GM23338 (cell line): ENCODE data around the gene OR9K2. TPM values are rescaled to one million over a fixed set of nuclear protein-coding genes. Genes with fewer than 3 reads are reported as not detected.

ENCODE experiments used
- ATAC-seq: fragments of 200-7000 bp; cut with Tn5 transposase; 3 replicates; pipeline ENCODE4 v1.9.1; 2020
- DNase-seq: peaks from one replicate; pipeline ENCODE4 v3.0.0-alpha.2; 2015; ENCODE audit warnings: low spot score
- H2AFZ ChIP-seq: fragments of 200-600 bp; sonication (generic); 2 replicates; pipeline ENCODE4 v1.8.0; 2016; ENCODE audit warnings: antibody characterized with exemption, mild to moderate bottlenecking, moderate library complexity
- H3F3A ChIP-seq: fragments of 200-600 bp; sonication (generic); replicated peaks from 2 replicates; pipeline ENCODE4 v1.8.0; 2017; ENCODE audit warnings: antibody characterized with exemption, mixed run types, low read depth
- H3K27ac ChIP-seq: fragments of 200-600 bp; sonication (generic); 2 replicates; pipeline ENCODE4 v1.6.1; 2016; ENCODE audit warnings: low read depth
- H3K27me3 ChIP-seq: fragments of 200-600 bp; sonication (generic); 2 replicates; pipeline ENCODE4 v1.8.0; 2016; ENCODE audit warnings: mild to moderate bottlenecking, mixed run types, moderate library complexity; ENCODE audit not compliant: insufficient read depth
- H3K36me3 ChIP-seq: fragments of 200-600 bp; sonication (generic); 2 replicates; pipeline ENCODE4 v1.8.0; 2016; ENCODE audit warnings: mild to moderate bottlenecking; ENCODE audit not compliant: insufficient read depth
- H3K4me1 ChIP-seq: fragments of 200-600 bp; sonication (generic); 2 replicates; pipeline ENCODE4 v1.8.0; 2016; ENCODE audit warnings: mild to moderate bottlenecking, moderate library complexity; ENCODE audit not compliant: insufficient read depth
- H3K4me2 ChIP-seq: fragments of 200-600 bp; sonication (generic); 2 replicates; pipeline ENCODE4 v1.7.1; 2017; ENCODE audit warnings: mixed run types
- H3K4me3 ChIP-seq: fragments of 200-600 bp; sonication (generic); 2 replicates; pipeline ENCODE4 v1.6.1; 2016; ENCODE audit warnings: mixed run types
- H3K79me2 ChIP-seq: fragments of 200-600 bp; sonication (generic); replicated peaks from 2 replicates; pipeline ENCODE4 v1.8.0; 2017; ENCODE audit warnings: mild to moderate bottlenecking; ENCODE audit not compliant: insufficient read depth
- H3K9me2 ChIP-seq: fragments of 200-600 bp; sonication (generic); 2 replicates; pipeline ENCODE4 v1.8.0; 2017; ENCODE audit not compliant: insufficient read depth
- H4K20me1 ChIP-seq: fragments of 200-600 bp; sonication (generic); replicated peaks from 2 replicates; pipeline ENCODE4 v1.8.0; 2017; ENCODE audit warnings: mild to moderate bottlenecking; ENCODE audit not compliant: insufficient read depth
- H3K27ac Mint-ChIP-seq: 2 replicates; pipeline ENCODE4 v1.8.0; 2020; ENCODE audit warnings: inconsistent platforms, mild to moderate bottlenecking, moderate library complexity, mixed read lengths
- H3K27me3 Mint-ChIP-seq: 3 replicates; pipeline ENCODE4 v1.8.0; 2022; ENCODE audit warnings: low read depth, mild to moderate bottlenecking, moderate library complexity, mixed read lengths, inconsistent platforms; ENCODE audit not compliant: insufficient read depth, poor library complexity
- H3K36me3 Mint-ChIP-seq: 3 replicates; pipeline ENCODE4 v1.8.0; 2021; ENCODE audit warnings: low read depth, mild to moderate bottlenecking, inconsistent platforms, moderate library complexity, mixed read lengths
- H3K4me1 Mint-ChIP-seq: 3 replicates; pipeline ENCODE4 v1.8.0; 2020; ENCODE audit warnings: mild to moderate bottlenecking, inconsistent platforms, mixed read lengths
- H3K4me3 Mint-ChIP-seq: 3 replicates; pipeline ENCODE4 v1.8.0; 2021; ENCODE audit warnings: moderate library complexity, mild to moderate bottlenecking, inconsistent platforms, mixed read lengths
- H3K9me3 Mint-ChIP-seq: 3 replicates; pipeline ENCODE4 v1.8.0; 2020; ENCODE audit warnings: moderate library complexity, mild to moderate bottlenecking, inconsistent platforms, mixed read lengths
- CTCF ChIP-seq, 2 experiments: fragments of 200-600 bp in 1 of 2; sonication (generic) in 1 of 2; conservative IDR thresholded peaks; 2 replicates each; pipeline versions ENCODE4 v1.5.1 to v1.6.1; 2016 to 2017; ENCODE audit warnings: antibody characterized with exemption in 2 of 2, low read depth in 2 of 2, mild to moderate bottlenecking in 2 of 2, moderate library complexity in 1 of 2
- EZH2 ChIP-seq: fragments of 200-600 bp; sonication (generic); IDR thresholded peaks from one replicate; pipeline ENCODE4 v1.8.0; 2017; ENCODE audit warnings: antibody characterized with exemption, mild to moderate bottlenecking, low read depth; ENCODE audit not compliant: unreplicated experiment
- EZH2phosphoT487 ChIP-seq: fragments of 200-600 bp; sonication (generic); IDR thresholded peaks from one replicate; pipeline ENCODE4 v1.8.1; 2018; ENCODE audit warnings: antibody characterized with exemption; ENCODE audit not compliant: unreplicated experiment
- JUNB ChIP-seq: IDR thresholded peaks from one replicate; pipeline ENCODE4 v1.6.1; 2016; ENCODE audit warnings: antibody characterized with exemption; ENCODE audit not compliant: unreplicated experiment
- NANOG ChIP-seq: IDR thresholded peaks from 2 replicates; pipeline ENCODE4 v1.6.1; 2016; ENCODE audit warnings: antibody characterized with exemption, borderline replicate concordance
- POLR2AphosphoS5 ChIP-seq: IDR thresholded peaks from 2 replicates; pipeline ENCODE4 v1.6.1; 2016; ENCODE audit warnings: antibody characterized with exemption, low read depth
- ZNF462 ChIP-seq: fragments of 250-450 bp; sonication (Bioruptor Pico); IDR thresholded peaks from 2 replicates; pipeline ENCODE4 v1.5.0; 2020; ENCODE audit warnings: mild to moderate bottlenecking, moderate library complexity
- polyA plus RNA-seq: library from polyadenylated mRNA; unstranded; fragments of >200 nt; fragmentation: Nextera tagmentation; extraction: Ambion mirVana; gene quantifications from 2 replicates; pipeline ENCODE4 v1.2.1, GENCODE V29; 2016
- total RNA-seq: library from RNA; depleted of rRNA; stranded (reverse); fragments of >200 nt; shearing (Covaris generic); gene quantifications from 2 replicates; pipeline ENCODE4 v1.2.3, GENCODE V29; 2014

The OR9K2 gene
- total and polyA plus RNA-seq, 2 experiments from 2014 or later = 0.14 TPM; not detected in 1

- Histone ChIP-seq H3K27me3 (no peaks in the 10 kb centered on the region), H3F3A (no peaks in the 10 kb centered on the region), H3K4me3 (no peak overlapping the region), H4K20me1 (no peaks in the 10 kb centered on the region), H3K27ac (no peak overlapping the region), H3K79me2 (no peaks in the 10 kb centered on the region), H3K9me2 (no peaks in the 10 kb centered on the region), H3K4me1 (no peaks in the 10 kb centered on the region), H2AFZ (no peak overlapping the region), H3K36me3 (no peaks in the 10 kb centered on the region), H3K4me2 (no peak overlapping the region)
- DNase-seq (no peak), ATAC-seq (no peak)
- H3K27ac Mint-ChIP-seq = no peak overlapping the region
- no peaks in the 10 kb centered on the region for H3K27me3 Mint-ChIP-seq
- TF ChIP-seq JUNB (no peak), CTCF (conservative IDR thresholded peaks at IDR 0.05; ENCODE audit: low read depth in 2 of 2) (peak in 1 of 2 experiments; percentile 38; a peak in 2 of 4 replicates)
- no peaks in the 10 kb centered on the region for H3K4me1 Mint-ChIP-seq
- H3K9me3 Mint-ChIP-seq = no peaks in the 10 kb centered on the region
- no peak overlapping the region for H3K4me3 Mint-ChIP-seq
- no peaks in the 10 kb centered on the region for H3K36me3 Mint-ChIP-seq
Measured at GRCh38 chr12:55092579-55092978, 33.6 kb upstream of the OR9K2 start.

GRCh38 chr12:55112378-55112875, 13.8 kb upstream of the OR9K2 start:
- Histone ChIP-seq H3K27me3 (no peaks in the 10 kb centered on the region), H2AFZ (no peak overlapping the region), H3K9me2 (no peaks in the 10 kb centered on the region), H3K4me1 (no peaks in the 10 kb centered on the region), H3K4me2 (no peak overlapping the region), H3F3A (no peaks in the 10 kb centered on the region), H3K4me3 (no peak overlapping the region), H3K27ac (no peak overlapping the region), H3K79me2 (no peaks in the 10 kb centered on the region), H3K36me3 (no peaks in the 10 kb centered on the region), H4K20me1 (no peaks in the 10 kb centered on the region)
- no peak overlapping the region for H3K4me3 Mint-ChIP-seq
- H3K9me3 Mint-ChIP-seq = no peaks in the 10 kb centered on the region
- peaks cover under 1% of the 10 kb centered on the region for H3K27me3 Mint-ChIP-seq
- TF ChIP-seq CTCF (conservative IDR thresholded peaks at IDR 0.05; ENCODE audit: low read depth in 2 of 2) (no peak), NANOG (no peak), ZNF462 (no peak), POLR2AphosphoS5 (no peak), EZH2phosphoT487 (no peak), EZH2 (no peak)
- no peaks in the 10 kb centered on the region for H3K36me3 Mint-ChIP-seq
- DNase-seq = no peak
- no peak for ATAC-seq
- H3K27ac Mint-ChIP-seq = no peak overlapping the region
- H3K4me1 Mint-ChIP-seq = peaks cover 4% of the 10 kb centered on the region; the same call in 1 of the 3 replicates
